Fibroblast of lung (primary cell): ENCODE results near the gene FRY. TPM values are rescaled to one million over a fixed set of nuclear protein-coding genes. Genes with fewer than 3 reads are reported as not detected.

Source experiments
- DNase-seq, 2 donors: peaks; one replicate each; pipeline versions ENCODE4 v3.0.0 to v3.0.0-alpha.2; 2010; ENCODE audit warnings: low read depth in 2 of 2
- H2AFZ ChIP-seq: 2 replicates; pipeline ENCODE4 v1.5.1; 2012; ENCODE audit warnings: low read length, control low read depth, inconsistent platforms
- H3K27ac ChIP-seq: 2 replicates; pipeline ENCODE4 v1.5.1; 2011; ENCODE audit warnings: low read length, control low read depth; ENCODE audit not compliant: insufficient read depth
- H3K27me3 ChIP-seq: 2 replicates; pipeline ENCODE4 v1.5.1; 2011; ENCODE audit warnings: mild to moderate bottlenecking, low read length; ENCODE audit not compliant: control insufficient read depth, insufficient read depth
- H3K36me3 ChIP-seq: 2 replicates; pipeline ENCODE4 v1.5.1; 2011; ENCODE audit warnings: low read length; ENCODE audit not compliant: control insufficient read depth, insufficient read depth
- H3K4me1 ChIP-seq: 2 replicates; pipeline ENCODE4 v1.5.1; 2011; ENCODE audit warnings: low read length; ENCODE audit not compliant: control insufficient read depth, insufficient read depth; ENCODE audit errors: extremely low read depth
- H3K4me2 ChIP-seq: 2 replicates; pipeline ENCODE4 v1.5.1; 2011; ENCODE audit warnings: low read length, control low read depth; ENCODE audit not compliant: insufficient read depth; ENCODE audit errors: extremely low read depth
- H3K4me3 ChIP-seq, 4 experiments: fragments of 200-600 bp in 1 of 4; sonication (generic) in 1 of 4; replicated peaks in 1 of 4; 2 replicates each; pipeline ENCODE4 v1.5.1; 2011 to 2016; ENCODE audit warnings: low read length in 4 of 4, low read depth in 3 of 4, mild to moderate bottlenecking in 3 of 4, control low read depth in 2 of 4, inconsistent platforms in 1 of 4, mixed read lengths in 1 of 4; ENCODE audit not compliant: insufficient read depth in 1 of 4; ENCODE audit errors: control extremely low read depth in 1 of 4
- H3K79me2 ChIP-seq: 2 replicates; pipeline ENCODE4 v1.5.1; 2012; ENCODE audit warnings: mild to moderate bottlenecking, low read length, inconsistent platforms; ENCODE audit not compliant: control insufficient read depth, insufficient read depth
- H3K9ac ChIP-seq: 2 replicates; pipeline ENCODE4 v1.5.1; 2011; ENCODE audit warnings: mild to moderate bottlenecking, low read length, control low read depth; ENCODE audit not compliant: insufficient read depth
- H3K9me3 ChIP-seq: 2 replicates; pipeline ENCODE4 v1.5.1; 2012; ENCODE audit warnings: low read depth, low read length; ENCODE audit not compliant: control insufficient read depth, insufficient read depth
- H4K20me1 ChIP-seq: 2 replicates; pipeline ENCODE4 v1.5.1; 2011; ENCODE audit warnings: low read length; ENCODE audit not compliant: control insufficient read depth, insufficient read depth; ENCODE audit errors: extremely low read depth
- EZH2 ChIP-seq: IDR thresholded peaks from 2 replicates; pipeline ENCODE4 v1.5.1; 2012; ENCODE audit warnings: low read length, control low read depth, mild to moderate bottlenecking; ENCODE audit errors: missing control alignments
- polyA plus RNA-seq, 2 donors: library from polyadenylated mRNA; depleted of rRNA in 1 of 2; stranded (reverse) in 1 of 2; unstranded in 1 of 2; fragments of >200 nt; gene quantifications; 2 replicates each; pipeline ENCODE4 v1.2.1, GENCODE V29; 2011 to 2012; ENCODE audit warnings: missing spikeins in 1 of 2
- total RNA-seq: library from RNA; depleted of rRNA; stranded (reverse); fragments of >200 nt; gene quantifications from 2 replicates; pipeline ENCODE4 v1.2.1, GENCODE V29; 2014
- TF ChIP-seq, protein P1 (sequence below), 2 donors: IDR thresholded peaks in 1 of 2; conservative IDR thresholded peaks in 1 of 2; 1 replicate in 1 of 2; 2 replicates in 1 of 2; pipeline ENCODE4 v1.5.1; 2011 to 2012; ENCODE audit warnings: low read length in 2 of 2, control low read depth in 1 of 2, inconsistent platforms in 1 of 2, low read depth in 1 of 2, mild to moderate bottlenecking in 1 of 2

Gene FRY
- total and polyA plus RNA-seq, 2 donors (not counting 1 experiment from before 2014, with no cell fraction given) = 8.8 to 18.3 TPM

DNA sequence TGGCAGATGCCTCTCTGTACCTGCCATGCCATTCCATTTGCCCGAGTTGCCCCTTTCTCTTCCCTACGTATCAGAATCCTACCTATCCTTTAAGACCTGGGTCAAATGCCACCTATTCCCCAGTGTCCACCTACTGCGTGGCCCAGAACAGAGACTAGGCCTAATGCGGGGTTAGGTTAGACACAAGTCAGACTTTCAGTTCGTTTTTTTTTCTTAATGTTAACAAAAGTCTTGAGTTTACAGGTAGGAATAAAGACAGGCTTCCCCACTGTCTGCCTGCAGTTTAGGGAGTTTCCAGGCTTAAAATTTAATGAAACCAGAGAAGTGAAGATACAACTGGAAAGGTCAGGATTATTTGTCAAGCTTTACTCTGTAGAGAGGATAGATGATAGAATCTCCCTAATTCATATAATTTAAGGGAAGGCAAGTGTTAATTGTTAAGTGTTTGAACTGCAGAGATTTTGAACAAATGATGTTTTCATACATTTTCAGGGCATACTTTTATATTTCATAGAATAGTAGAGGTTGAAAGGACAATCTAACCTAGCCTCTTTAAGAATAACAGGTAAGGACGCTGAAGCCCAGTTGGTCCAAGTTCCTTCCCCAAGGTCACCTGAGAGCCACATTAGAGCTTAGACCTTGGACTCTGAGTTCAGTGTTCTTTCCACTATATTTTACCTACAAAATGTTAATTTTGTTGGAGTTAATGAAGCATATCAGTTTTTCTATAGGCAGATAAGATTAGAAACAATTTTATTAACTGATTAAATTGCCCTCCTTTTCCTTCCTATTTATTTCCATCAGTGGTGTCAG, 35.8 kb downstream of the FRY start:
- Histone ChIP-seq H3K4me2 (no peak overlapping the region), H3K36me3 (no peaks in the 10 kb centered on the region), H2AFZ (no peak overlapping the region), H3K27ac (no peak overlapping the region), H3K9ac (no peak overlapping the region), H4K20me1 (no peaks in the 10 kb centered on the region), H3K9me3 (no peaks in the 10 kb centered on the region), H3K4me1 (no peaks in the 10 kb centered on the region), H3K79me2 (no peaks in the 10 kb centered on the region), H3K27me3 (no peaks in the 10 kb centered on the region), H3K4me3 (no peak overlapping the region)
- no peak for TF ChIP-seq EZH2
- TF ChIP-seq, protein P1, sequence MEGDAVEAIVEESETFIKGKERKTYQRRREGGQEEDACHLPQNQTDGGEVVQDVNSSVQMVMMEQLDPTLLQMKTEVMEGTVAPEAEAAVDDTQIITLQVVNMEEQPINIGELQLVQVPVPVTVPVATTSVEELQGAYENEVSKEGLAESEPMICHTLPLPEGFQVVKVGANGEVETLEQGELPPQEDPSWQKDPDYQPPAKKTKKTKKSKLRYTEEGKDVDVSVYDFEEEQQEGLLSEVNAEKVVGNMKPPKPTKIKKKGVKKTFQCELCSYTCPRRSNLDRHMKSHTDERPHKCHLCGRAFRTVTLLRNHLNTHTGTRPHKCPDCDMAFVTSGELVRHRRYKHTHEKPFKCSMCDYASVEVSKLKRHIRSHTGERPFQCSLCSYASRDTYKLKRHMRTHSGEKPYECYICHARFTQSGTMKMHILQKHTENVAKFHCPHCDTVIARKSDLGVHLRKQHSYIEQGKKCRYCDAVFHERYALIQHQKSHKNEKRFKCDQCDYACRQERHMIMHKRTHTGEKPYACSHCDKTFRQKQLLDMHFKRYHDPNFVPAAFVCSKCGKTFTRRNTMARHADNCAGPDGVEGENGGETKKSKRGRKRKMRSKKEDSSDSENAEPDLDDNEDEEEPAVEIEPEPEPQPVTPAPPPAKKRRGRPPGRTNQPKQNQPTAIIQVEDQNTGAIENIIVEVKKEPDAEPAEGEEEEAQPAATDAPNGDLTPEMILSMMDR (conservative IDR thresholded peaks at IDR 0.05 in 1 of 2, IDR thresholded peaks at IDR 0.05 in 1 of 2; ENCODE audit: low read depth in 1 of 2, low read length in 2 of 2) = no peak
- DNase-seq = no peak

DNA sequence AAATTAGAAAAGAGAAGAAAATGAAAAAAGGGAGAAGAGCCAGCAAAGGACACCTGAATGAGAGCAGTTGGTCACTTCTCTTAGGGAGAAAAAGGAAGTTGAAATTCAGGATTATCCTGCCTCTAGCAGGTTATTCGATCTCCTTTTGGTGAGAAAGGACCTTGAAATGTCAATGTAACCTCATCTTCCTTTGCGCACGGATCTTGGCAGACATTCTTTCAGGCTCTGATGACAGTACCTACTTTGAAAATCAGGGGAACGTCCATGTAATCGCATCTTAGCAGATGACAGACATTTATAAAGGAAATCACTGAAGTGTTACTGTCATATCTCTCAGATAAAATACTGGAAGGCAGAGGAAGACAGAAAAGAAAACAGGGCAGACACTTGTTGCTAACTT, 36.7 kb downstream of the FRY start:
- TF ChIP-seq EZH2 = no peak
- TF ChIP-seq, protein P1 (conservative IDR thresholded peaks at IDR 0.05 in 1 of 2, IDR thresholded peaks at IDR 0.05 in 1 of 2; ENCODE audit: low read depth in 1 of 2, low read length in 2 of 2) = no peak

GRCh38 chr13:32073180-32073864, 41.7 kb downstream of the FRY start:
- Histone ChIP-seq H3K4me3 (no peak overlapping the region), H3K9ac (no peak overlapping the region), H3K4me1 (no peaks in the 10 kb centered on the region), H3K27ac (no peak overlapping the region), H3K36me3 (no peaks in the 10 kb centered on the region), H3K9me3 (no peaks in the 10 kb centered on the region), H4K20me1 (no peaks in the 10 kb centered on the region), H3K79me2 (no peaks in the 10 kb centered on the region), H3K27me3 (no peaks in the 10 kb centered on the region), H3K4me2 (no peak overlapping the region), H2AFZ (no peak overlapping the region)
- no peak for TF ChIP-seq EZH2
- TF ChIP-seq, protein P1 (conservative IDR thresholded peaks at IDR 0.05 in 1 of 2, IDR thresholded peaks at IDR 0.05 in 1 of 2; ENCODE audit: low read depth in 1 of 2, low read length in 2 of 2) = no peak
- no peak for DNase-seq

More for the DNA sequence above, 36.7 kb downstream of the FRY start:
- no peak overlapping the region for H3K9ac ChIP-seq
- H2AFZ ChIP-seq = no peak overlapping the region
- no peaks in the 10 kb centered on the region for H4K20me1 ChIP-seq
- H3K4me2 ChIP-seq = no peak overlapping the region
- H3K9me3 ChIP-seq = no peaks in the 10 kb centered on the region
- no peak overlapping the region for H3K4me3 ChIP-seq
- H3K27me3 ChIP-seq = no peaks in the 10 kb centered on the region
- no peaks in the 10 kb centered on the region for H3K79me2 ChIP-seq
- no peak overlapping the region for H3K27ac ChIP-seq
- H3K36me3 ChIP-seq = no peaks in the 10 kb centered on the region
- no peaks in the 10 kb centered on the region for H3K4me1 ChIP-seq
- no peak for DNase-seq
